Tibial nerve (tissue), 4 donors: ENCODE results near the gene SKAP1. TPM values are rescaled to one million over a fixed set of nuclear protein-coding genes. Genes with fewer than 3 reads are reported as not detected.

Source experiments
- DNase-seq, 2 donors: peaks; one replicate each; pipeline ENCODE4 v3.0.0-alpha.2; 2019; ENCODE audit warnings: low spot score in 2 of 2
- H3K27ac ChIP-seq, 4 donors: fragments of 200-600 bp; sonication (generic) in 3 of 4; one replicate each; pipeline ENCODE4 v1.5.1; 2017 to 2019; ENCODE audit warnings: mild to moderate bottlenecking in 1 of 4
- H3K27me3 ChIP-seq, 2 donors: fragments of 200-600 bp; sonication (generic) in 1 of 2; one replicate each; pipeline versions ENCODE4 v1.5.1 to v1.6.0; 2017 to 2019
- H3K36me3 ChIP-seq, 3 donors: fragments of 200-600 bp; sonication (generic); one replicate each; pipeline ENCODE4 v1.5.1; 2018 to 2019
- H3K4me1 ChIP-seq, 4 donors: fragments of 200-600 bp; sonication (generic) in 3 of 4; one replicate each; pipeline ENCODE4 v1.5.1; 2017 to 2019
- H3K4me3 ChIP-seq, 4 donors: fragments of 200-600 bp; sonication (generic) in 3 of 4; one replicate each; pipeline ENCODE4 v1.5.1; 2017 to 2019; ENCODE audit warnings: mild to moderate bottlenecking in 1 of 4, moderate library complexity in 1 of 4
- H3K9me3 ChIP-seq, 4 donors: fragments of 200-600 bp; sonication (generic) in 3 of 4; one replicate each; pipeline ENCODE4 v1.5.1; 2017 to 2019
- EP300 ChIP-seq, 2 donors: sonication (generic); formaldehyde crosslinking; IDR thresholded peaks; one replicate each; pipeline ENCODE4 v1.6.1; 2017; ENCODE audit warnings: antibody characterized with exemption in 2 of 2, mild to moderate bottlenecking in 1 of 2
- POLR2A ChIP-seq, 2 donors: fragments of 450-650 bp; IDR thresholded peaks; one replicate each; pipeline ENCODE4 v1.6.1; 2017; ENCODE audit warnings: antibody characterized with exemption in 2 of 2, mild to moderate bottlenecking in 2 of 2, moderate library complexity in 2 of 2
- WGBS, 2 donors: methylation state at CpG; one replicate each; pipeline ENCODE4 v1.1.5; 2018; 5-methylcytosine and 5-hydroxymethylcytosine counted together
- total RNA-seq, 4 donors: library from RNA; depleted of rRNA; stranded (reverse); fragments of >200 nt; gene quantifications; one replicate each; pipeline ENCODE4 v1.1.0, GENCODE V29; 2016
- TF ChIP-seq, protein P1 (sequence below), 5 experiments: fragments of 200-600 bp in 3 of 5; fragments of 450-650 bp in 2 of 5; sonication (generic) in 3 of 5; IDR thresholded peaks; one replicate each; pipeline ENCODE4 v1.5.1; 2016 to 2019; ENCODE audit warnings: antibody characterized with exemption in 5 of 5, mild to moderate bottlenecking in 3 of 5, moderate library complexity in 2 of 5

Gene SKAP1
- total RNA-seq, 4 donors from 2014 or later: 0.59 to 2.0 (median 1.3) TPM

DNA sequence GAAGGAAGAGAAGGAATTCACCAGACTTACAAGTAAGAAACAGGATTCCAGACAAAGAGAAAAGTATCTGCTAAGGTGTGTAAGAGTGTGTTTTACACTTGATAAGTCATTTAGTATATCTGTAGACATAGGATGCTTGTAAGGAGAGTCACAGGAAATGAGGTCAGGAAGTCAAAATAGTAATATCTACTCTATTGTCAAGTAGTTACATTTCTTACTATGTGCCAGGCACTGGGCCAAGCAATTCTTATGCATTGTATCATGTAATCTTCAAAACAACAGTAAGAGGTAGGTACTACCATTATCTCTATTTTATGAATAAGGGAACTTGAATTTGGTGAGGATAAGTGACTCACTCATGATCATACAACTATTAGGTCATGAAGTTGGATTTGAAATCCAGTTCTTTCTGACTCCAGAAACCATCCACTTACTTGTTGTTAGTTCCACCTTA, 193.3 kb downstream of the SKAP1 start:
- peaks cover 0 to 4% of the 10 kb centered on the region in 2 donors for H3K27me3 ChIP-seq
- H3K4me1 ChIP-seq: peaks cover 0 to 21% (median 12%) of the 10 kb centered on the region in 4 donors
- H3K27ac ChIP-seq: no peak overlapping the region
- H3K9me3 ChIP-seq: no peaks in the 10 kb centered on the region
- no peak overlapping the region for H3K4me3 ChIP-seq
- no peak for TF ChIP-seq POLR2A (IDR thresholded peaks at IDR 0.05)
- no peak for TF ChIP-seq EP300 (IDR thresholded peaks at IDR 0.05)
- TF ChIP-seq, protein P1, sequence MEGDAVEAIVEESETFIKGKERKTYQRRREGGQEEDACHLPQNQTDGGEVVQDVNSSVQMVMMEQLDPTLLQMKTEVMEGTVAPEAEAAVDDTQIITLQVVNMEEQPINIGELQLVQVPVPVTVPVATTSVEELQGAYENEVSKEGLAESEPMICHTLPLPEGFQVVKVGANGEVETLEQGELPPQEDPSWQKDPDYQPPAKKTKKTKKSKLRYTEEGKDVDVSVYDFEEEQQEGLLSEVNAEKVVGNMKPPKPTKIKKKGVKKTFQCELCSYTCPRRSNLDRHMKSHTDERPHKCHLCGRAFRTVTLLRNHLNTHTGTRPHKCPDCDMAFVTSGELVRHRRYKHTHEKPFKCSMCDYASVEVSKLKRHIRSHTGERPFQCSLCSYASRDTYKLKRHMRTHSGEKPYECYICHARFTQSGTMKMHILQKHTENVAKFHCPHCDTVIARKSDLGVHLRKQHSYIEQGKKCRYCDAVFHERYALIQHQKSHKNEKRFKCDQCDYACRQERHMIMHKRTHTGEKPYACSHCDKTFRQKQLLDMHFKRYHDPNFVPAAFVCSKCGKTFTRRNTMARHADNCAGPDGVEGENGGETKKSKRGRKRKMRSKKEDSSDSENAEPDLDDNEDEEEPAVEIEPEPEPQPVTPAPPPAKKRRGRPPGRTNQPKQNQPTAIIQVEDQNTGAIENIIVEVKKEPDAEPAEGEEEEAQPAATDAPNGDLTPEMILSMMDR (IDR thresholded peaks at IDR 0.05): no peak
- no peaks in the 10 kb centered on the region for H3K36me3 ChIP-seq
- no peak for DNase-seq

DNA sequence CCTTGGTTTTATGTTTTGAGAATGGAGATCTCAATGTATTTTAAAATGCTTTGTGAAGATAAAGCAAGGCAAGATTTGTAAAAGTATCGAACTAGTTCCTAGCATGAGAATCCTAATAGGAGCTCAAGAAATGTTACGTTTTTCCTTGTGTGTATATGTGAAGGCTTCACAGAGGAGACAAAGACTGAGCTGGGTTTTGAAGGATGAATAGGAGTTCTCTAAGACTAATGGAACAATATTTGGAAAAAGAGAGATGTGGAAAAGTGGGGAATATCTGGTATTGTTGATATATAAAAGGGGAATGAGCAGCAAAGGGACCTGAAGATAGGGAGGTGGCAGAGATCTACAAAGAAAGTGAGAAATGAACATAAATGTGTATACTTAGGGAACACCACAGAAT, 195.1 kb downstream of the SKAP1 start:
- no peaks in the 10 kb centered on the region for H3K36me3 ChIP-seq
- WGBS, 2 donors: 94% methylated on average over 2 of the region's 2 CpGs
- DNase-seq: no peak
- H3K4me1 ChIP-seq: peaks cover 0 to 3% (median 0%) of the 10 kb centered on the region in 4 donors
- TF ChIP-seq POLR2A (IDR thresholded peaks at IDR 0.05) (no peak), EP300 (IDR thresholded peaks at IDR 0.05) (no peak)
- TF ChIP-seq, protein P1 (IDR thresholded peaks at IDR 0.05): no peak
- H3K27ac ChIP-seq: no peak overlapping the region
- H3K9me3 ChIP-seq: no peaks in the 10 kb centered on the region
- no peak overlapping the region for H3K4me3 ChIP-seq
- peaks cover 0 to 18% of the 10 kb centered on the region in 2 donors for H3K27me3 ChIP-seq

DNA sequence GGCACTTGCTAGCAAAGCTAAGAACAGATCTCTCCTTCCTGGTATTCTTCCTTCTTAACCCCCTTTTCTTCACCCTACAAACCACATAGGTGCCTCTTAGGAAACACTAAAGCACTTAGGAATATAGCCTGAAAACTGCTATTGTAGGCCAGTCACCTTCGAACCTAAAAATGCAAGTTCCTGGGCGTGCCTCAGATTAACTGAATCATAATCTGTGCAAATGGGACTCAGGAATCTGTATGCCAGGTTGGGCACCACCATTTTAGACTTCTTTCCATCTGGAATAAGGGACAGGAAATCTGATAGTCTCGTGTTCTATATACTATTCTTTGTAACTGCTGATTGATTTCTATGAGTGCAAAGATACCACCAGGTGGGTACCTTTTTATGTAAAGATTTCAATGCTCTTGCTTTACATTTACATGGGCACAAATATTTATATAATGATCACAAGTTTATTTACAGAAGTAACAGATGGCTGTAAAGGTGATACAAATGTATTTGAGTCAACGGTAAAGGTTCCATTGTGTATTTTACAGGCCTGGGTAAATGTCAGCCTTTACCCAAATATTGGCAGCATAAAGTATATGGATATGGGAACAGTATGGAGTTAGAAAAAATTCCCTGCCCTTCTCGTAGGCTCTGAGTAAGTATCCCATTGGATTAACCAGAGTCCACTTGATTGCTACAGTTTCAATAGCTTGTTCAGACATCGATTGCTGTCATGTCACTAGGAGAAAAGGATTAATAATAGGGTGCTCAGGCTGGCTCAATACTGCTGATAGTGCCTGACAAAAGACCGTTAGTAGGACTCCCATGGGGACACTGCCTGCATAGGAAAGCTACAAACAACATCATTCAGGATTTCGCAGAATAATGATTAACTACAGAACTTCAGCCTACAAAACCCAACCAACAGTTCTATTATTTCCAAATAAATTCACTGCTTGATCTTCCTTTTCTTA, 197.7 kb downstream of the SKAP1 start:
- WGBS, 2 donors: 77 to 81% methylated on average over 8 of the region's 8 CpGs

DNA sequence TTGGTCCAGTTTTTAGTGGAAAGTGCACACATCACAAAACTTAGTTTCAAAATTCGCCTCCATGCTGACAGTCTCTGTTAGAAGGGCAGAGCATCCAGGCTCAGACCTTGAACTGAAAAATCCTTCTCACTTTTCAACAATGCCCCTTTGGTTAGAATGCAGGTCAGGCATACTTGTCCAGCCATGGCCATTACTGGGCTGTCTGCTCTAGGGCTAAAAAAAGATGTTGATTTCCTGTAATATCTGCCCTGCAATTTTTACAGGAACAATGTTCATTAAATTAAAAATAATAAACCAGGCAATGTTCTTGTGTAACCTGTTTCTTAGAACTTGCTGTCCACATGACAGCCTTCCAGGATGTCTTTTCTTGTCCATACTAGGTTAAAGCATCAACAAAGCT, 200.1 kb downstream of the SKAP1 start:
- no peaks in the 10 kb centered on the region for H3K9me3 ChIP-seq

More for the DNA sequence above, 197.7 kb downstream of the SKAP1 start:
- Histone ChIP-seq H3K36me3 (no peaks in the 10 kb centered on the region), H3K27me3 (peaks cover 0 to 35% of the 10 kb centered on the region in 2 donors), H3K27ac (no peak overlapping the region), H3K9me3 (no peaks in the 10 kb centered on the region), H3K4me3 (no peak overlapping the region), H3K4me1 (no peaks in the 10 kb centered on the region)
- no peak for DNase-seq
- no peak for TF ChIP-seq EP300 (IDR thresholded peaks at IDR 0.05)
- TF ChIP-seq, protein P1 (IDR thresholded peaks at IDR 0.05): no peak

More for the DNA sequence above, 200.1 kb downstream of the SKAP1 start:
- 55 to 74% methylated on average over 1 of the region's 1 CpG for WGBS, 2 donors
- Histone ChIP-seq H3K4me1 (no peaks in the 10 kb centered on the region), H3K27me3 (peaks cover 0 to 57% of the 10 kb centered on the region in 2 donors), H3K27ac (no peak overlapping the region), H3K4me3 (no peak overlapping the region), H3K36me3 (no peaks in the 10 kb centered on the region)
- TF ChIP-seq, protein P1 (IDR thresholded peaks at IDR 0.05): no peak
- TF ChIP-seq EP300 (IDR thresholded peaks at IDR 0.05) (no peak), POLR2A (IDR thresholded peaks at IDR 0.05) (no peak)
- DNase-seq: no peak
